GM18870 (cell line): ENCODE measurements around the gene GPR87.

ENCODE experiments used
- ATAC-seq: cut with Tn5 transposase; IDR thresholded peaks from one replicate; pipeline ENCODE4 v1.9.1; 2021; ENCODE audit warnings: moderate library complexity; ENCODE audit not compliant: unreplicated experiment

Gene GPR87, protein sequence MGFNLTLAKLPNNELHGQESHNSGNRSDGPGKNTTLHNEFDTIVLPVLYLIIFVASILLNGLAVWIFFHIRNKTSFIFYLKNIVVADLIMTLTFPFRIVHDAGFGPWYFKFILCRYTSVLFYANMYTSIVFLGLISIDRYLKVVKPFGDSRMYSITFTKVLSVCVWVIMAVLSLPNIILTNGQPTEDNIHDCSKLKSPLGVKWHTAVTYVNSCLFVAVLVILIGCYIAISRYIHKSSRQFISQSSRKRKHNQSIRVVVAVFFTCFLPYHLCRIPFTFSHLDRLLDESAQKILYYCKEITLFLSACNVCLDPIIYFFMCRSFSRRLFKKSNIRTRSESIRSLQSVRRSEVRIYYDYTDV

DNA sequence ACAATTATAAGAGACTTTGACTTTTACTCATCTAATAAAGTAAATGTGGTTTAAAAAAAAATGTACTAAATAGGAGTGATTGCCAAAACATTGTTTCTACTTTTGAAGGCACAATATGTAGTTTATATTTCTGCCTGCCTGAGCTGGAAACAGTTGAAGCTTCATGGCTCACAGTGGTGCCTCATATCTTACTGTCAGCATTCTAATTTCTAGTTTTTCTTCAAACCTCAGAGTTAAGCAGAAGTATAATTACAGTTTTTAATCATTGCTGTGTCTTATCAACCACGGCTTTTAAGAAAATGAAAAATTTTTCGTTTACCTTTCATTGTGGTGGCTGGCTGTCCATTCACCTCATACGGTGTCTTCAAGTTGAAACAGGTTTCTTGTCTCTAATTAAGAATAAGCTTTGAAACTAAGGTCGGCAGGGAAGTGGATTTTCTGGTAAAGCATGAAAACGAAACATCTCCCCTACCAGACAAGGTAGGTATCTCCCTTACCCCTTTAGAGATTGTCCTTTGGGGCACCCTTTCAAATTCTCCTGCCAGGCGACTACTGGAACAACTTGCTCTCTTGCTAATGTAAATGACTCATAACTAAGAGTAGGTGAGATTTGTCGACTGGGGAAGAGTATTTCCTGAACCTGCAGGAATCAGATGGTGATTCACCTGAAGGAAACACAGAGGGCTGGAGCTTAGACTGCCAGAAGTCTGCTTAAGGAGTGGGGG is at the start of gene GPR87:
GPR87 (minus strand) TSS at position 554 of the 725 bp plus-strand sequence. CDS start 16,720 bp downstream, outside the sequence.
- peak; percentile 56 for ATAC-seq

DNA sequence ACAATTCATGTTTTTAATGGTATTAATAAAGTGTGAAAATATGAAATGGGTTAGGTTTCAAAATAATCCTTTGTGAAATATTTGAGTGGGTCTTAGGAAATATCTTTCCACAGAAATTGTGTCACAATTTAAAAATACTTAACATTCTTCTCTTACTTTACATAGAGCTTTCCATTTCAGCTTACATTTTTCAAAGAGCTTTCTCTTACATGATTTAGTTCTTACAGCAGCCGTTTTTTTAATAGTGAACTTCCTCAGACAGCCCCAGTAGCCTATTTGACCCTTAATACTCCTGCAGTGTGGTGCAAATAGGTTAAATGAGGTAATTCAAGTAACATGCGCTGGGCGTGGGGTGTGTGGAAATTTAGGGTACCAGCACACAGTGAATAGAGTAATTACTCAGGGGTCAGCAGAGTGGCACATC is 46.1 kb upstream of the GPR87 start:
- no peak for ATAC-seq

DNA sequence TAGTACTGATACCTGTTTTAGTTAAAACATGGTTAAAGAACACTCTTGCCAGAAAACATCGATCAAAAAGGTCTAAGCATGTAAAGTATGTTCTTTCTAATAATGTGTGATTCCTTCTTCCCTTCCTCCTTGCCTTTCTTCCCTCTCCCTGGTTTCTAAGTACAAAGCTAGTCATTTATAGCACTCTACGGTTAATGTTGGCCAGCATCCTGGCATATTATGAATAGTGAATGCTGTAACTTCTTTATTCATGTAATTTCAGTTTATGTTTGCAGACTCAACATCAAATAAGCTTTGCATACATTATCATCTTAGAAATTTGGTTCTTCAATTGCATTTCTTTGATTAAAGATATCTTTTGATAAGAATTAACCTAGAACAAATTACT is 40.8 kb upstream of the GPR87 start:
- ATAC-seq, result no peak

DNA sequence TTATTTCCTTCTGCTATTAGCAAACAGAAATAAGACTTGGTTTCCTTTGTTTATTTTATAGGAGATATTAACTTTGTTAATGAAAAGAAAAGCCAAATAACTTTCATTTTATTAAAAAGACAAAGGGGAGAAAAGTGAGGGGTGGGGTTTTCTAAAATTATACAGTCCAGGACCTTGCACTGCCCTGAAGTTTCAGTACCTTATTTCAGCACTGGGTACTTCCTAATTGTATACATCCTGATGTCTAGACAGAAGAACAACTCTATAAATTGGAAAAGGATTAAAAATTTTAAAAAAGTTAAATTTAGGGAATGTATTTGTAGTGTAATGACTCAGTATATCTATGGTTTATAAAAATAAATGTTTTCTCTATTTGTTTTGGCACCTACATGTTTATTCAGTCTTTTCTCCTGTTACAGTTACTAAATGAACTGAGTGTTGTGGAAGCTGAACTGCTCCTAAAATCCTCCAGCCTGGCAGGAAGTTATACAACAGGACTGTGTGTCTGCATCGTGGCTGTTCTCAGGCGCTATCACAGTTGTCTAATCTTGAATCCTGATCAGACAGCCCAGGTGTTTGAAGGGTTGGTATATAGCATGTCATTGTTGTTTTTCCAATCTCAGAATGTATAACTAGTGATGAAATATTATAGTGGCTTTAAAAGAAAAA is 40.3 kb upstream of the GPR87 start:
- no peak for ATAC-seq

DNA sequence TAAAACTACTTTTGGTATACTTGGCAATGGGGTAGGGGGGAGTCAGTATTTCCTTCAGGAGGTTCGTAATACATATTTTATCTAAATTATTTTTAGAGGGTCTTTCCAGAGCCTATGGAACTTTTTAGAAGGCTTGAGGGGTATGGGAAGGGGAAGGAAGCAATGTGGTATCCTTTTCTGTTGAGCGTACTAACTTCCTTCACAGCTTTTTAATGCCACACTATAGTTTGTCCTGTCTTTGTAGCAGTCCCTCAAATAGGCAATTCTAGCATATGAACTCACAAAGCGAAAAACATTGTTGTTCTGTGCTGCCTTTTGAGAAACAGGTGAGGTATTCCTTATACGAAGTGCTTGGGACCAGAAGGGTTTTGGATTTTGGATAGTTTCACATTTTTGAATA is 35.0 kb upstream of the GPR87 start:
- ATAC-seq, result no peak

DNA sequence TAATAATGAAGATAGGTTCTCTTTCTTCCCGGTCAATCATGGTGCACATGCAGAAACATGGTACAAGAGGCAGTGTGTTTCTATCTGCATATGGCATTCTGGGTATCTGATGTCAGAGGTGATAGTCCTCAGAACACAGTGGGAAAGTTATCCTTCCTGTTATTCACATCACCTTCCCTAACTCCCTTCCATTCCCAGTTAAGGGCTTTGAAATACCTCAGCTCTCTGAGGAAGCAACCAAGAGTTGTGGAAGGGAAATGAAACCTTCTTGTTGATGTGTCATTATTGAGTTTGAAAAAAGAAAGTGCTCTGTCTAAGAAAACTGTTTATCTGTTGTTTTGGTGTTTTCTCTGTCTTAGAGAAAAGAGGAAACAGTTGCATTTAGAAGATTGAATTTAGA is 34.6 kb upstream of the GPR87 start:
- peak; percentile 70 for ATAC-seq

DNA sequence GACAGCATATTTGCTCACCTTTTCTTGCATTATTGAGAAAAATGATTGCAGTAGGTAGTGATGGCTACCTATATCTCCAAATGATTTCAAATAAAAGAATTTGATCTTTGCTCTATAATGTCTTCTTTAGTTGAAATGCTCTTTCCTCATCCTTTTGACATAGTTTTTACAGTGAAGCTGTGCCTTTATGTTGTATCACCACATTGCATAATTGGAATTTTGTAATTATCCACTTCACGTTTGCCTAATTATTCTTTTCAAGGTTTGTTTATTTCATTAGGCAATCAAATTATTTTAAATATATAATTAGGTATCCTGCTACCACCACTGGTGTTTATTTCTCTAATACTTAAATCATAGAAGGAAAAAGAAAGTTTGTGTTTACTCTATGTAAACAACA is 34.0 kb upstream of the GPR87 start:
- ATAC-seq, result no peak

DNA sequence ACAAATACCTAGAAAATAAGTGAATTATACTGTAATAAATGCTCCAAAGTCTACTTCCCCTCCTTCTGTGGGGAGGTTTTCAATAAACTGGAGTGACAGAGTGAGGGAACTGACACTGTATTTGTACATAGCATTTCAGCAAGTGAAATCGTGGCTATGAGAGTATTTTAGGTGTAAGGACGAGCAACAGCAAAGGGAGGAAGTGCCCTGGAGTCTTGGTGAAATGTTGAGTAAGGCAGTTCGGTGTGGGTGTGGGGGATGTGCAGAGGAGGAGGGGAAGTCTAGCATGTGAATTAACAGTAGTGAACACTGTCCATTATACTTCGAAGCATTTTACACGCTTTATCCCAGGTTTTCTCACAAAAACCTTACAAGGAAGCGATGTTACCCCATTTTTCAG is 30.8 kb upstream of the GPR87 start:
- ATAC-seq, result no peak

DNA sequence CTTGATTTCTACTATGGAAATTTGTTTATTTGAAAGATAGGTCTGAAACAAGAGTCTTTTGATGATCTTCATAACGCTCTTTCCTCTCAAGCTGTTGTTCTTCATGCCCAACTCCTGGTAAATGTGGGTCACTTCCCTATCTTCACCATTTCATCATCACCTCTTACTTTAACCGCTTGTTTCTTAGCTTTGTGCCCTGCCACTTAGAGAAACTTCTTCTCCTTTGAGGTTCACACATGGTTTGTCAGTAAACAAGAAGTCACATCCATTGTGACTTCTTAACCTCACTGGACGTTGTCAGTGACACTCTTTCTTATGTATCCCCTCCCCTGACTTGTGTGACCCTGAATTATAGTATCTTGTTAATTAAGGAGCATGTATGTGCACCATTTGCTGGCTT is 29.7 kb upstream of the GPR87 start:
- ATAC-seq, result no peak

DNA sequence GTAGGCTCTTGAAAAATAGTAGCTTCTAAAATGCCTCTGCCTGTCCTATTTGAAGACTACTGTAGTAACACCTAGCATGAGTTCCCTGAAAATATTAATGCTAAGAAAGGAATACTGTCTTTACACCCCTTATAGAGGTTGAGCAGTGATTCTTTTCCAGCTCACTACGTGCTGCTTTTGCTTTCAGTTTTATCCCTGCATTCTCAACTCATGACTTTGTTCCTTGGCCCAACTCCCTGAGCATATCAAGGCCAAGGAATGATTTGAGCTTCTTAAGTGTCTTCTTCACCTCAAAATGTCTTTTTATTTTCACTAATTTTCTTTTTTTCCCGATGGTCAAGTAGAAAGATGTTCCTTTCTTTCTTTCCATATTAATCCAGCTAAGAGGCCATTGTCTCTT is 29.2 kb upstream of the GPR87 start:
- no peak for ATAC-seq

DNA sequence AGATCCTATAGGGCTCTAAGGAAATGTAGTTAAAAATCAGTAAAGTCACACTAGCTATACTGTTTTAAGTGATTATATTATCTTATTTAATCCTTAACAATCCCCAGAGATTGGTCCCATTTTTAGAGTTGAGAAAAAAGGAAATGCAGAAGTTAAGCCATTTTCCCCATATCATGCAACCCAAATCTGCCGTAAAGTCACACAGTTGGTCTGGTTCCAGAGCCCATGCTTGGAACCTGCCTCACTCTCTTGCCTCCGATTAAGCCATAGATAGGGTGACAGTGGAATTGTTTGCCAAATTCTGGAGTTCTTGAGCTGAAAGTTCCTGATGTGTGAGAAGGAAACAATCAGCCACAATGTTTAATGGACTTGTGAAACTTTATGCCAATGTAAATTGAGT is 15.1 kb upstream of the GPR87 start:
- ATAC-seq, result no peak

DNA sequence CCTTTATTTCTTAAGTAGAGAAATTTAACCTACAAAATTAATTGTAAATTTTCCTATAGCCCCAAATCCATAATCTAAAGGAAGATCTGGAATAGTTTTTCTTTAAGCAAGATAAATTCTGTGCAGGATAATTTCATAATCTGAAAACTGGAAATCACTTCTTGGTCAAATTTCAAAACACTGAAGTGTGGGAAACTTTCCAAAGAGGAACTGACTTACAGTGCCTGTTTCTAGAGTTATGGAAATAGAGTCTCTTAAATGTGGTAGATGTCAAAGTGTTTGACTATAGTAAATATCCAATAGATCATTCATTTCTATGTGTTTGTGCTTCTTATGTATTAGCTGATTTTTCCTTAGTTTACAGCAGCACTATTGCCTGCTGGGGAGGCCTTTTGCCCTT is 14.3 kb upstream of the GPR87 start:
- no peak for ATAC-seq

DNA sequence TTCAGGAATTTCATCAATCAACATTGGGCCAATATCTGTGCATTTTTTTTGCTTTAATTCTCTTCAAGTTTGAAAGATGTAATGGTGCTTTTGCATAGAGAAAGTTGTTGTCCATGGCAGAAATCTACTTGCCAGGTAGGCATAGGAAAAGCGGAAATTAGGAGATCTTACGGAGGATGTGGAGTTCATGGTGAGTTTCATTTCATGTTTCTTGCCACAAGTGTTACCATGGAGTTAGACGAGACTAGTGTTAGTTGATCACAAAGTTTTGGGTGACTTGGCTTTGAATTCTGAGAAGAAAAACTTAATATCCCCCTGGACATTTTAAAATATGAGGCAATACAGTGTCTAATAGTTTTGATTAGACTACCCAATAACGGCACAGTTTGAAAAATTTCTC is 13.8 kb upstream of the GPR87 start:
- ATAC-seq, result no peak

DNA sequence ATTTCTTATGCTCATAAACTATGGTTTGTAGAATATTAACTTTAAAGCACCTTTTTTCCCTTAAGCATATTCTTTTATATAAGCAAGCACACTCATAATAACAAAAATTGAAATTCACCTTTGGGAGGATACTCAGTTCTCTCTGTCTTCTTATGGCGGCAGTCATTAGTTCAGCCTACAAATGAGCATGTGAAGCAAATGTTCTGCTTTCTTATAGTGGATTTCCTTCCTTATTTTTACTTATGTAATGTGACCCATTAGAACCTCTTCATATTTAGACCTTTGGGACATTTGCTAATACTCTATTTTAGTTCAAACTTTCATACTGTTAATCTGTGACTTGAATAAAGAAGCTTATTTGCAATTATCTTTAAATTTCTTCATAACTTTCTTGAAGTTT is 12.7 kb upstream of the GPR87 start, which contains the start of gene P2RY13:
P2RY13 (minus strand) TSS at position 187 of the 400 bp plus-strand sequence; CDS start at position 166, 21 bp downstream.
- ATAC-seq, result no peak

DNA sequence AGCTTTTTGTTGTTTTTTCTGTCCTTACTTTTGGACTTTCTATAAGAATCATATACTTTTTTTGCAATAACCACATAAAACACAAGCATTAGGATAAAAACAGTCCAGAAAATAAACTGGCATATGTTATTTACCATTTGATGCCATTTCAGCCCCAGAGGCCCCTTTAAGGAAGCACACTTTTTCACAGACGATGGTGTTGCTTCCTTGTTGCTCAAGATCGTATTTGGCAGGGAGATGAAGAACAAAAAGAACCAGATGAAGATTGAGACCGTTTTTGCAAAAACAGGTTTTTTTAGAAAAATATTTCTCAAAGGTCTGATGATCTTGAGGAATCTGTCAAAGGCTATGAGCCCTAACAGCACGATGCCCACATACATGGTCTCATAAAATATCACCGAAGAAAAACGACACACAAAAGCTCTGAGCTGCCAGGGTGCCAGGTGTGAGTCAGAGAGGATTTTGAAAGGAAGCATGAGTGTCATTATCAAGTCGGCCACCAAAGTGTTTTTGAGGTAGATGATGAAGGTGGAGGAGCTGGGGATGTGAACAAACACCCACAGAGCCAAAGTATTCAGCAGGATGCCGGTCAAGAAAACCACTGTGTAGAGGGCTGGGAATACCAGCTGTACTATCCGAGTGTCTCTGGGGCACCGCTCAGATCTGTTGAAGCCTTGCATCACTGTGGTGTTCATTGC is 11.8 kb upstream of the GPR87 start:
- ATAC-seq, result no peak

DNA sequence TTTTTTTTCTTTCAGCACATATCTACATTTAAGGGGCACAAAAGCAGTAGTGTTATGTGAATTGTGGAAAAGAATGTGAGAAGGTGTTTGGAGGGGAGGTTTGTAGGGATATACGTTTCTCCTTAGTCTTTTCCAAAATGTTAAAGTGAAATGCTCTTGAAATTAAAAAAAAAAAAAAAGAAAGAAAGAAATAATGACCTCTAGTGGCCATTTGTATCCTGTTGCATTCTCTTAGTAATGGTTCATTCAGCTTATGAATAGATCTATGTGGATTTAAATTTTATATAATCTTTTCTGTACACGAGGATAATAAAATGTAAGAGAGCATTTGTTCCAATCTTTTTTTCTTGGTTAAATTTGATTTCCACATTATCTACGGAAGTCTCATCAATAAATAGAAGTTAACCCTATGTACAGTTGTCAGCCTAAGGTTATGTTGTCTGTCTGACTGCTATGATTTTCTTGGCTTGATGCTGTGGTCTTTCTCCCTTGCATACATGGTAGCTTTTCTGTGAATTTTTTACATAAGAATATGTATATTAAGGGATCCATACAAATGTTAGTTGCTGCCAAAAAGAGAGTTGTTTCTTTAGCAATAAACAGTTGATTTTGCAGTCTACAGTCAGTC is 11.1 kb upstream of the GPR87 start:
- no peak for ATAC-seq

DNA sequence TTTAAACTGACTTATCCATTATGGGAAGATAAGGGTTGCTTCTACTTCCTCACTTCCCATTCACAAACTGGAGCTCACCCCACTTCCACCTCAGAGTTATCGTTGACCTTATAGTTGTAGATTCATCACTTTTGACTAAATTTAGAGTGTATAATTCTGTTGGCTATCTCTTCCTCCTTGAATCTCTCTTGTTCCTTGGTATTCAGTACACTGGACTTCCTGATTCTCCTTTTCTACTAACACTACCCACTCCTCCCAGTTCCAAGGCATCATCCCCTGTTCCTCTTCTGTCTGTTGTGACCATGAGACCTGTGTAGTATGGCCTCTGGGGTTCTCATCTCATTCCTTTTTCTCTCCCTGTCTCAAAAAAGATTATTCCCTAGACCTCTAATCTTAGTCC is 5.9 kb upstream of the GPR87 start:
- ATAC-seq, result no peak

DNA sequence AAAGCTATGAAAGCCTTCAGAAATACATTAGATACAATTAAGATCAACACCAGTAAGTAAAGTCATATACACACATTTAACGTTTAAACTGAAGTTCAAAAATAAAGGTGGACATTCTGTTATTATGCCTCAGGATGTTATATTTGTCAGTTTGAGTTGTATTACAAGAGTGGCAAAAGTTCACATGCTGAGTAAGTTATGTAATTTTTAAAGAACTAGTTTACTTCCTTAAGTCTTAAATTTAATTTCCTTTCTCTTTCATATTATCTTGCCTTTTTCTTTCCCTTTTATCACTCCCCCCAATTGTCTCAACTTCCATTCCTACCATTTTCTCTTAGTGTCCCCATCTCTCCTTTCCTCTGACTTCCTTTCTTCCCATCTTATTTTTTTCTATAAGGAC is 4.9 kb upstream of the GPR87 start:
- no peak for ATAC-seq

DNA sequence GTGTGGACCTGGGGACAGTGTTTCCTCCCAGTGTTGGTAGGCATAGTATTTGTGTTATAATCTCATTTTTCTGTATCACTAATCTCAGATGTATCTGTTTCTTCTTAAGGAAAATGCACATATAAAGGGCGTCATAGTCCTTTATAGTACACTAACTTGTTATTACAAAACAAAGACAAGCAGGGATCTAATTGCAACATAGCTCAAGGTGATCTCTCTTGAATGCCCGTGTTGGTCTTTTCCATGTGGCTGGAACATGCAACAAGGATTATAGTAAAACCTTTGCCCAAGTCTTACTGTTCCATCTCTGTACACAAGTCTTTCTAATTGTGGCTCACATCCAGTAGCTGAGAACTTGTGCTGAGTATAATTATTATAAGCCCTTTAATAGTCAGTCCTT is 3.5 kb upstream of the GPR87 start:
- no peak for ATAC-seq

DNA sequence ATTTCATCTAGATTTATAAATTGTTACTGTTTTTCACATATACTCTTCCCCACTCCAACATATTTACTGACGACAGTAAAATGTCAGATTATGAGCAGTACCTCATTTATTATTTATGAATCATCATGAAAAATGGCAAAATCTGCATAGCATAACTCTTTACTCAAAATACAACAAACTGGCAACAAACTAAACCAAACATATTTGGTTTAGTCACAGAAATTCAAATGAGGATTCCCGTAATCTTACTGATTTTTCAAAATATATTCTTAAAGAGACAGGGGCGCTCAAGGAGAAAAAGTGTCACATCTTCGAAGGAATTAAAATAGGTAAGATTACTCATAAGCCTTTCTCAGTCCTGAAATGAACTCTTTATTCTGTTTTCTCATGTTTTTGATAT is 3.0 kb upstream of the GPR87 start:
- no peak for ATAC-seq

DNA sequence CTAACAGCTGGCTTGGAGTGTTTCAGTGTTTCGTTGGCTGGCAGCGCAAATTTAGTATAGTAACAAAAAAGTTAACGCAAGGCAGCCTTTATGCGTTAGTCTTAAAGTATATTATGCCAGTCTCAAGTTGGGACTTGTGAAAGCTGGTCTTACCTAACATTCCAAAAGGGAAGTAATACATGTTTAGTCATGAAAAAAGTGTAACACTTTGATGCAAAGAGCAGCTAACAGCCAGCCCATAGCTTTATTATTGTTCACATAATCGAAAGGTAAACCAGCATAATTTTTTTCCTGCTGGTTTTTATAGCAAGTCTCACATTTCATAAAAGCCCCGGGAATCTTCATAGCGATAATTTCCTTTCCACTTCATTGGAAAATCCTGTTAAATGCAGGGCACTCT is 2.4 kb upstream of the GPR87 start:
- ATAC-seq, result no peak
